CD14-positive monocyte (primary cell): ENCODE results near the gene TGM1. TPM values are rescaled to one million over a fixed set of nuclear protein-coding genes. Genes with fewer than 3 reads are reported as not detected.

ENCODE experiments used
- DNase-seq, 3 donors: peaks; one replicate each; pipeline ENCODE4 v3.0.0-alpha.2; 2011 to 2022
- H2AFZ ChIP-seq: 2 replicates; pipeline ENCODE4 v1.6.0; 2012; ENCODE audit warnings: mild to moderate bottlenecking, low read depth, low read length, inconsistent platforms; ENCODE audit not compliant: insufficient read depth, poor library complexity, severe bottlenecking
- H3K27ac ChIP-seq, 2 donors: 1 replicate in 1 of 2; 2 replicates in 1 of 2; pipeline ENCODE4 v1.5.1; 2012 to 2013; ENCODE audit warnings: low read length in 2 of 2, control low read depth in 1 of 2, inconsistent platforms in 1 of 2, low read depth in 1 of 2, mild to moderate bottlenecking in 1 of 2
- H3K27me3 ChIP-seq, 2 donors: one replicate each; pipeline versions ENCODE4 v1.6.0 to v1.6.1; 2011 to 2013; ENCODE audit warnings: low read length in 2 of 2; ENCODE audit not compliant: control insufficient read depth in 2 of 2, insufficient read depth in 2 of 2
- H3K36me3 ChIP-seq, 2 donors: replicated peaks in 1 of 2; 1 replicate in 1 of 2; 2 replicates in 1 of 2; pipeline versions ENCODE4 v1.5.1 to v1.6.1; 2012 to 2013; ENCODE audit warnings: low read length in 2 of 2, control low read depth in 1 of 2, inconsistent platforms in 1 of 2, mild to moderate bottlenecking in 1 of 2; ENCODE audit not compliant: insufficient read depth in 2 of 2, control insufficient read depth in 1 of 2
- H3K4me1 ChIP-seq, 2 donors: 1 replicate in 1 of 2; 2 replicates in 1 of 2; pipeline versions ENCODE4 v1.5.1 to v1.6.1; 2012 to 2013; ENCODE audit warnings: low read length in 2 of 2, control low read depth in 1 of 2, inconsistent platforms in 1 of 2, mild to moderate bottlenecking in 1 of 2, moderate library complexity in 1 of 2; ENCODE audit not compliant: insufficient read depth in 2 of 2, control insufficient read depth in 1 of 2
- H3K4me2 ChIP-seq: replicated peaks from 2 replicates; pipeline ENCODE3; 2012; ENCODE audit warnings: low read length, moderate library complexity, mild to moderate bottlenecking; ENCODE audit not compliant: poor library complexity, severe bottlenecking; ENCODE audit errors: extremely low read depth
- H3K4me3 ChIP-seq, 3 experiments: fragments of 200-600 bp in 1 of 3; sonication (generic) in 1 of 3; replicated peaks in 1 of 3; 1 replicate in 2 of 3; 2 replicates in 1 of 3; pipeline ENCODE4 v1.5.1; 2011 to 2013; ENCODE audit warnings: low read length in 3 of 3, mild to moderate bottlenecking in 3 of 3, control low read depth in 2 of 3, low read depth in 2 of 3, inconsistent platforms in 1 of 3, moderate library complexity in 1 of 3
- H3K79me2 ChIP-seq: 2 replicates; pipeline ENCODE4 v1.6.0; 2012; ENCODE audit warnings: mild to moderate bottlenecking, control low read depth, inconsistent platforms, low read length, moderate library complexity; ENCODE audit not compliant: insufficient read depth
- H3K9ac ChIP-seq: 2 replicates; pipeline ENCODE4 v1.6.0; 2017; ENCODE audit warnings: low read length, mild to moderate bottlenecking; ENCODE audit not compliant: insufficient read depth, poor library complexity, severe bottlenecking
- H3K9me3 ChIP-seq, 2 donors: replicated peaks in 1 of 2; 1 replicate in 1 of 2; 2 replicates in 1 of 2; pipeline versions ENCODE4 v1.5.1 to v1.6.1; 2012 to 2013; ENCODE audit warnings: low read length in 2 of 2, control low read depth in 1 of 2; ENCODE audit not compliant: control insufficient read depth in 1 of 2, insufficient read depth in 1 of 2
- H4K20me1 ChIP-seq: 2 replicates; pipeline ENCODE4 v1.6.0; 2012; ENCODE audit warnings: mild to moderate bottlenecking, low read length, control low read depth, moderate library complexity; ENCODE audit not compliant: insufficient read depth
- H3K27ac Mint-ChIP-seq, 7 donors: one replicate each; pipeline ENCODE4 v1.8.0; 2020; ENCODE audit warnings: mild to moderate bottlenecking in 7 of 7, mixed read lengths in 7 of 7, moderate library complexity in 6 of 7, inconsistent platforms in 2 of 7
- H3K27me3 Mint-ChIP-seq, 3 donors: one replicate each; pipeline ENCODE4 v1.8.0; 2021 to 2022; ENCODE audit warnings: low read depth in 3 of 3, mild to moderate bottlenecking in 3 of 3, mixed read lengths in 3 of 3, moderate library complexity in 3 of 3, inconsistent platforms in 1 of 3
- H3K36me3 Mint-ChIP-seq, 2 donors: one replicate each; pipeline ENCODE4 v1.8.0; 2020; ENCODE audit warnings: mixed read lengths in 2 of 2, inconsistent platforms in 1 of 2, mild to moderate bottlenecking in 1 of 2
- H3K4me1 Mint-ChIP-seq: one replicate; pipeline ENCODE4 v1.8.0; 2020; ENCODE audit warnings: mild to moderate bottlenecking, mixed read lengths
- H3K4me3 Mint-ChIP-seq, 2 donors: one replicate each; pipeline ENCODE4 v1.8.0; 2020; ENCODE audit warnings: mild to moderate bottlenecking in 2 of 2, mixed read lengths in 2 of 2, moderate library complexity in 1 of 2
- H3K9me3 Mint-ChIP-seq, 7 donors: one replicate each; pipeline ENCODE4 v1.8.0; 2020 to 2022; ENCODE audit warnings: mixed read lengths in 7 of 7, mild to moderate bottlenecking in 6 of 7, moderate library complexity in 6 of 7, inconsistent platforms in 2 of 7
- CTCF ChIP-seq: fragments of 200-600 bp; IDR thresholded peaks from one replicate; pipeline ENCODE4 v1.8.0; 2022; ENCODE audit warnings: antibody characterized with exemption, mild to moderate bottlenecking
- WGBS: methylation state at CpG from one replicate; pipeline ENCODE4 v1.1.5; 2013; ENCODE audit warnings: missing lambda C conversion rate; ENCODE audit not compliant: insufficient coverage; 5-methylcytosine and 5-hydroxymethylcytosine counted together
- intact Hi-C, 2 donors: fragments of 100-400 bp; cut with micrococcal nuclease; formaldehyde crosslinking; loops; one replicate each; pipeline versions ENCODE4 v1.15.0 to v1.15.1; 2023
- polyA plus RNA-seq, 3 donors: library from polyadenylated mRNA; depleted of rRNA in 1 of 3; unstranded in 2 of 3; stranded (reverse) in 1 of 3; fragments of 300-500 nt in 2 of 3; fragments of >200 nt in 1 of 3; fragmentation: Illumina TruSeq in 2 of 3; gene quantifications; 1 replicate in 2 of 3; 2 replicates in 1 of 3; pipeline ENCODE4 v1.2.3, GENCODE V29; 2012 to 2021

TGM1 gene
- polyA plus RNA-seq, 3 donors: 7.8 TPM; not detected in 2

DNA sequence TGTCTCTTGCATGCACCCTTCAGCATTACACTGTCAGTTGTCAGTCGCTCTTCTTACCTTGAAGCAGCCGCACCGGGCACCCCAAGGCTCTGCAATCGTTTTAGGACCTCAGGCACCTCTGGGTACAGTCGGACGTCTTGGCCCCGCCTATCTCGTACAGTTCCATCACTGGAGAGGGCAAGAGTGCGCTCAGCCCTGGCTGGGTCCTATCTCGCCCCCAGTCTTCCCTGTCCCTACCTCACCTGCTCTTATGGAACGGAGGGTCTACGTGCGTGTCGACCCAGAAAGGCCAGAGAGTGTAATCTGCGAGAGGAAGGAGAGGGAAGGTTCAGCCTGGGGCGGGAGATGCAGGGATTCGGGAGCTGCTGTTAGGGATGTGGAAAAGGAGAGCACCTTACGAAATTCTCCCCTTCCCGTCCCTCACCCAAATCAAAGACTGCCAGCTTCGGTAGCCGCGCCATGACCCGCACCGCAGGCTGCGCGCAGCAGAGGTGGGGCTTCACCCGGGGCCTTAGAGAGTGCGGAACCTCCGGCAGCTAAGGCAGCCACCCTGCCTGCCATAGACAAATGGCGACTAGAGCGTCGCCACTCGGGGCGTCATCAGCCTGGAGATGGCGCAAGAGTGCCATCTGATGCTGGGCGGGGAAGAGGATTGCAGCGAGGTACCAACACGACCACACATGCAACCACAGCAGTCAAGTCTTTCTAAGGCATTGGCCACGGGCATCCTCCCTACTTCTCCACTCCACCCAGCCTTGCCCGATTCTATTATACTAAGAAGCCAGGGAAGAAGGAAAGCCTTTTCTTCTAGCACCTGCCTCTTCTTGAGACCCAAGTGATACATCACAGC is 47.3 kb downstream of the TGM1 start, which contains the start of gene MDP1:
Gene MDP1, minus strand, starts transcription at position 572 of the 850 bp plus-strand sequence. Its CDS starts 111 bp downstream, at position 461.
- intact Hi-C loops: loop anchor here (1.0 to 10.0 kb wide), 2 partner anchors 16 to 89 kb away; partner anchors contain the start of gene CIDEB (in 1 of the 2)
- no peaks in the 10 kb centered on the region for H3K9me3 ChIP-seq
- H3K4me1 Mint-ChIP-seq: peaks cover 31% of the 10 kb centered on the region
- H2AFZ ChIP-seq: peak within 1 kb of the TSS; percentile 86
- H3K4me1 ChIP-seq: peaks cover 30 to 36% of the 10 kb centered on the region in 2 donors
- TF ChIP-seq CTCF: peak; percentile 50
- peak within 1 kb of the TSS; percentile 87 to 98 for H3K27ac ChIP-seq
- H3K36me3 ChIP-seq: peaks cover 12 to 25% of the 10 kb centered on the region in 2 donors
- 0% methylated on average over 29 of the region's 40 CpGs for WGBS
- peak; percentile 91 to 92 (median 91) for DNase-seq
- H3K79me2 ChIP-seq: peaks cover 39% of the 10 kb centered on the region
- H3K9ac ChIP-seq: peak within 1 kb of the TSS; percentile 88
- peak within 1 kb of the TSS; percentile 71 to 90 (median 77) for H3K4me3 ChIP-seq
- H3K9me3 Mint-ChIP-seq: no peaks in the 10 kb centered on the region
- peak within 1 kb of the TSS; percentile 87 for H3K4me2 ChIP-seq
- peak within 1 kb of the TSS; percentile 86 to 93 for H3K4me3 Mint-ChIP-seq
- peaks cover 0 to 4% (median 1%) of the 10 kb centered on the region in 3 donors for H3K27me3 Mint-ChIP-seq
- H3K27me3 ChIP-seq: no peaks in the 10 kb centered on the region
- no peaks in the 10 kb centered on the region for H4K20me1 ChIP-seq
- H3K27ac Mint-ChIP-seq: peak within 1 kb of the TSS; percentile 95 to 100 (median 98)
- peaks cover 25 to 30% of the 10 kb centered on the region in 2 donors for H3K36me3 Mint-ChIP-seq

GRCh38 chr14:24213866-24214662 is 48.9 kb downstream of the TGM1 start:
- no peaks in the 10 kb centered on the region for H3K9me3 Mint-ChIP-seq
- Histone ChIP-seq H3K27ac (peak overlapping the region; percentile 98 to 99), H3K9ac (peak overlapping the region; percentile 96), H2AFZ (peak overlapping the region; percentile 69), H3K4me2 (peak overlapping the region; percentile 70), H3K4me1 (peaks cover 30 to 36% of the 10 kb centered on the region in 2 donors), H3K27me3 (no peaks in the 10 kb centered on the region), H3K9me3 (no peaks in the 10 kb centered on the region), H4K20me1 (no peaks in the 10 kb centered on the region), H3K4me3 (peak overlapping the region; percentile 16 to 84 (median 81)), H3K36me3 (peaks cover 29 to 41% of the 10 kb centered on the region in 2 donors), H3K79me2 (peaks cover 34% of the 10 kb centered on the region)
- H3K4me1 Mint-ChIP-seq: peaks cover 35% of the 10 kb centered on the region
- no peak for DNase-seq
- intact Hi-C loops: loop anchor here in 1 of 2 donors (10.0 kb wide), 1 partner anchor 91 kb away; the partner anchor contains the start of gene CIDEB
- no peak for TF ChIP-seq CTCF
- peak overlapping the region; percentile 87 to 94 for H3K4me3 Mint-ChIP-seq
- H3K27ac Mint-ChIP-seq: peak overlapping the region; percentile 95 to 100 (median 99)
- peaks cover 42 to 43% of the 10 kb centered on the region in 2 donors for H3K36me3 Mint-ChIP-seq
- peaks cover 0 to 4% (median 0%) of the 10 kb centered on the region in 3 donors for H3K27me3 Mint-ChIP-seq
- 100% methylated on average over 5 of the region's 7 CpGs for WGBS
